Fibroblast of lung (primary cell): ENCODE data around the gene ST6GALNAC3.

Experiments used
- CTCF ChIP-seq, 2 donors: IDR thresholded peaks in 1 of 2; conservative IDR thresholded peaks in 1 of 2; 1 replicate in 1 of 2; 2 replicates in 1 of 2; pipeline ENCODE4 v1.5.1; 2011 to 2012; ENCODE audit warnings: low read length in 2 of 2, control low read depth in 1 of 2, inconsistent platforms in 1 of 2, low read depth in 1 of 2, mild to moderate bottlenecking in 1 of 2
- EZH2 ChIP-seq: IDR thresholded peaks from 2 replicates; pipeline ENCODE4 v1.5.1; 2012; ENCODE audit warnings: low read length, control low read depth, mild to moderate bottlenecking; ENCODE audit errors: missing control alignments

GRCh38 chr1:76503736-76504135 is 429.2 kb downstream of the ST6GALNAC3 start:
- TF ChIP-seq CTCF (conservative IDR thresholded peaks at IDR 0.05 in 1 of 2, IDR thresholded peaks at IDR 0.05 in 1 of 2; ENCODE audit: low read depth in 1 of 2, low read length in 2 of 2): no peak
- no peak for TF ChIP-seq EZH2
